ENCODE measurements around the gene RNF125.
A peak's percentile ranks its signal among the peaks of the same experiment; 100 is the strongest.
"Not testable (repeated sequence)": the region's sequence is repeated elsewhere in the genome, so short reads cannot be mapped to it uniquely, and the experiment has no call there.

Gene RNF125

DNA sequence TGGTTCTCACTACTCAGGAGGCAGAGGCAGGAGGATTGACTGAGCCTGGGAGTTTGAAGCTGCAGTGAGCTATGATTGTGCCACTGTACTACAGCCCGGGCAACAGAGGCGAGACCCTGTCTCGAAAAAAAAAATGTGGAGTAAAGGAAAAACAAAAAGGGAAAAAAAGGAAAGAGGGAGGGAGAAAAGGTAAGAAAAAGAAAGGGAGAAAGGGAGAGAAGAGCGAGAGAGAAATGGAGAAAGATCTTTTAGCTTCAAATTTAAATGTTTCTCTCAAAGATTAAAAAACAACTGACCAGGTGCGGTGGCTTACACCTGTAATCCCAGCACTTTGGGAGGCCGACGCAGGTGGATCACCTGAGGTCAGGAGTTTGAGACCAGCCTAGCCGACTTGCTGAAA, 65.2 kb downstream of the RNF125 start:
- FAIRE-seq (no peak), DNase-seq (ENCODE audit: insufficient read length, low spot score) (no peak)

GRCh38 chr18:32086881-32087280, 68.3 kb downstream of the RNF125 start:
- FAIRE-seq: no peak
- DNase-seq (ENCODE audit: insufficient read length, low spot score): no peak

DNA sequence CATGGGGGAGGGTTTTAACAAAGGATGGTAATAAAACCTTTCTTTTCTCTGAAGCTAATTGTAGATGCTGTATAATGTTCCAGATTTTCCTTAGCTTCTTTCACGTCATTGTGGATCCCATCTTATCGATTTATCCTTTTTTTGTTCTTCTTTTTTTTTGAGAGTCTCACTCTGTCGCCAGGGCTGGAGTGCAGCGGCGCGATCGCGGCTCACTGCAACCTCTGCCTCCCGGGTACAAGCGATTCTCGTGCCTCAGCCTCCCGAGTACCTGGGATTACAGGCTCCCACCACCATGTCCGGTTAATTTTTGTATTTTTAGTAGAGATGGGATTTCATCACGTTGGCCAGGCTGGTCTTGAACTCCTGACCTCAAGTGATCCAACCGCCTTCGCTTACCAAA, 72.2 kb downstream of the RNF125 start:
- not testable (repeated sequence) for DNase-seq (ENCODE audit: insufficient read length, low spot score); FAIRE-seq

GRCh38 chr18:32091325-32091723, 72.7 kb downstream of the RNF125 start:
- DNase-seq (ENCODE audit: insufficient read length, low spot score) (no peak), FAIRE-seq (no peak)

DNA sequence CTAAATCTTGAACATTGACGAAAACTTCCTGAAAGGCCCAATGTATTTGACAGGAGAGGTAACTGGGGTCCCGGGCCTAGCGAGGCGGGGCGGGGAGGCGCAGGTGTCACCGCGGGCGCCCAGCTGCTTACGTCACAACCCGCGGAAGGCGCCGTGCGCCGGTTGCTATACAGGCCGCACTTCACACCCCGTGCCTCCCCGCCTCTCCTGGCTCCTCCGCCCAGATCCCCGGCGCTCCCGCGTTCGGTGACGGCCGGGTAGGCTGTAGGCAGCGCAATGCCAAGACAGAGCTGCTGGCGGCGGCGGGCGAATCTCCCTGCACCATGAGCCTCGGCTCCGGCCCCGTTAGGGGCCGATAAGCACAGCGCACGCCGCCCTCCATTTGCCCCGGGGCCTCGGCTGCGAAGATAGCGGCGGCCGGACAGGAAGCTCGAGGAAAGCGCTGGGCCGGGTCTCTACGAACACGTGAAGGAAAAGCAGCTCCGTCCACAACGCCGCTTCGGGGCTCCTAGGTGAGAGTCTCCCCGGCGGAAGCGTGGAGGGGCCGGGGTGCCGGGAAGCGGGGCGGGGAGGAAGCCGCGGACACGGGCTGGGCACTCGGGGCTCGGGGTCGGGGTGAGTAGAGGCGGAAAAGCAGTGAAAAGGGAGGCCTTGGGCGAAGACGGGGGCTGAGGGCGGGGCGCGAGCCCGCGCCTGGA, 73.2 kb downstream of the RNF125 start, which contains the start of gene RNF138:
TSS of gene RNF138 (plus strand) at position 151 of the 698 bp plus-strand sequence. CDS start 903 bp downstream, outside the sequence.
- FAIRE-seq (no peak), DNase-seq (ENCODE audit: insufficient read length, low spot score) (peak; percentile 61)

DNA sequence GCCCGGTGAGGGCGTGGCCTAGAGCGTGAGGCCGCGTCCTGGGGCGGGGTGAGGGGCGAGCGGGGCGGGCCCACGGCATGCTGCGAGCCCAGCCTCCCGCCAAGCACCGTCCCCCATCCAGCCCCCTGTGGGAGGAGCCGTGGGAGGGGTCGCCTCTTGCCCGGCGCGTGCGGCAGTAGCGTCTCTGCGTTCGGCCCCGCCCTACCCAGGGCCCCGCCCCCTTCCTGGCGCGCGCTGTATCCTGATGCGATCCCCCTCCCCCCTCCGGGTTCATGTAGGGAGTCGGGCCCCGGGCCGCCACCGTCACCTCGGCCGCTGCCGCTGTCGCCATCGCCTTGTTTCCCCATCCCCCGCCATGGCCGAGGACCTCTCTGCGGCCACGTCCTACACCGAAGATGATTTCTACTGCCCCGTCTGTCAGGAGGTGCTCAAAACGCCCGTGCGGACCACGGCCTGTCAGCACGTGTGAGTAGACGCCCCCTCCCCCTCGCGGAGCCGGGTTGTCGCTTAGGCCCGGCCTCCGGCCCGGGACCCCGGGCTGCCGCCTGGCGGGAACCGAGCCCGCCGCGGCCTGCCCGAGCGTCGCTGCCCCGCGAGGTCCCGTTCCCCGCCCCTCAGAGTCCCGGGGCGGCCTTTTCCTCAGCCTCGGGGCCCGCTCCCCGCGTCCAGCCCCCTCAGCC, 73.9 kb downstream of the RNF125 start:
- FAIRE-seq (no peak), DNase-seq (ENCODE audit: insufficient read length, low spot score) (peak; percentile 71)

GRCh38 chr18:32093102-32093511, 74.5 kb downstream of the RNF125 start:
- peak; percentile 10 for DNase-seq (ENCODE audit: insufficient read length, low spot score)
- no peak for FAIRE-seq

GRCh38 chr18:32093523-32093922, 74.9 kb downstream of the RNF125 start:
- DNase-seq (ENCODE audit: insufficient read length, low spot score) (no peak), FAIRE-seq (no peak)

DNA sequence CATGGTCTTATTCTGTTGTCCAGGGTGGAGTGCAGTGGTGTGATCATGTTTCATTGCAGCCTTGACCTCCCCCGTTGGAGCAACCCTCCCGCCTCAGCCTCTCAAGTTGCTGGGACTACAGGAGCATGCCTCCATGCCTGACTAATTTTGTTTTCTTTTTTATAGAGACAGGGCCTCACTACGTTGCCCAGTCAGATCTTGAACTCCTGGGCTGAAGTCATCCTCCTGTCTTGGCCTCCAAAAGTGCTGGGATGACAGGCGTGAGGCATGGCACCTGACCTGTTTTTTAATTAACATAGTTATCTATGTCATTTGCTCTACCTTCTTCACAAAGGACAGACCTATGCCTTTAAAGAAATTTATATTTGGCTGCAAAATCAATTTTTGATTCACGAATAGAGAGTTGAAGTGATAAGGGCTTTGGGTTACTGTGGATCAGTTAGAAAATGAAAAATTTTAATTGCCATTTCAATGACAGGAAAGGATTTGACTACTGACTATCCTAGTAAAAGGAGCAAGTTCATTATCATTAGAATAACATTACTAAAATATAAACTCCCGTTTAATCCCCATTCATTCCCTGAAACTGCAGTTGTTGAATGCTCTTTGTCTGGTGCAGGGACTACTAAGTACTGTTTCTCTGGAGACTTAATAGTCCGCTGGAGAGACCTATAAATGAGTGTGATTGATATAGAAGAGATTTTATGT, 76.7 kb downstream of the RNF125 start:
- FAIRE-seq: no peak

DNA sequence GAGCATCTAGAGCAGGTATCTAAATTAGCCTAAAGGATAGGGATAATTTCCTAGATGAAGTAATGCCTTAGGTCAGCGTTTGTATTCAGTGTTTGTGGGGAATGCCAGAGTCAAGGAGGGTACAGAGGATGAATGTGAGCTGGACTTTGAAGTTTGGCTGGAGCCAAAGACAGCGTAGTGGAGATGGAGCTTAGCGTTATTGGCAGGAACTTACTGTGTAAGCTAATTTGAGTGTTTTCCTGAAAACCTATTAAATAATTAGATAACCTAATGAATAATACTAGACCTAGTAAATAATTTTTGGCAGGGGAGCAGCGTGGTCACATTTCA, 77.2 kb downstream of the RNF125 start:
- DNase-seq (ENCODE audit: insufficient read length, low spot score): no peak
- no peak for FAIRE-seq

More for the DNA sequence above, 76.7 kb downstream of the RNF125 start:
- no peak for DNase-seq (ENCODE audit: insufficient read length, low spot score)

DNA sequence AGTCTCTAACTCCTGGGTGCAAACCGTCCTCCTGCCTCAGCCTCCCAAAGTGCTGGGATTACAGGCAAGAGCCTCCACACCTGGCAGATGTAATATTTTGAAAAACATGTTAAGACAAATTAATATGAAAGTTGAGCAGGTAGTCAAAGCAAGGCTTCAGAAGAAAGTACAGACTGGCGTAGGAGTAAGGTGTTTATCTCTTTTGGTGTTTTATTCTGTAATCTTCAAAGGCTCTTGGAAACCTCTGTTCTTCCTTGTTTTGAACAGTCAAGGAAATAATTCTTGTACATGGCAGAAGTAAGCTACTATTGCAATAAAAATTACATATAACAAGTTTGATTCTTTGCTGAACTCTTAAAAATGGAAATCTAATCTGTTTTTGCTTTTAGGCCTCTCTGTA, 78.3 kb downstream of the RNF125 start:
- FAIRE-seq (no peak), DNase-seq (ENCODE audit: insufficient read length, low spot score) (no peak)

DNA sequence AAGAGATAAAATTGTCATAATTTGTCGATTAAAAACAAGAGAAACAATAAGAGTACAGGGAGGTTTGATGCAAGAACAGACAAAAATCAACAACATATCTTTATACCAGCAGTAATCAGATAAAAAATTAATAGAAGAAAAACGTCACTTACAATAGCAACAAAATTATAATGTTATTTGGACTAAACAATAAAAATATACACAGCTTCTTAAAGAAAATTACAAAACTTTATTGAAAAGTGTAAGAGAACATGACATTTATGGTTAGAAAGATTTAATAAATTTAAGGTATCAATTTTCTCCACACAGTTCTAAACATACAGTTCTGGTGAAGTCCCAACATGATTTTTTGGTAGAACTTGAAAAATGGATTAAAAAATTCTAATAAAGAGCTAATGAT, 85.9 kb downstream of the RNF125 start:
- FAIRE-seq (no peak), DNase-seq (ENCODE audit: insufficient read length, low spot score) (no peak)

DNA sequence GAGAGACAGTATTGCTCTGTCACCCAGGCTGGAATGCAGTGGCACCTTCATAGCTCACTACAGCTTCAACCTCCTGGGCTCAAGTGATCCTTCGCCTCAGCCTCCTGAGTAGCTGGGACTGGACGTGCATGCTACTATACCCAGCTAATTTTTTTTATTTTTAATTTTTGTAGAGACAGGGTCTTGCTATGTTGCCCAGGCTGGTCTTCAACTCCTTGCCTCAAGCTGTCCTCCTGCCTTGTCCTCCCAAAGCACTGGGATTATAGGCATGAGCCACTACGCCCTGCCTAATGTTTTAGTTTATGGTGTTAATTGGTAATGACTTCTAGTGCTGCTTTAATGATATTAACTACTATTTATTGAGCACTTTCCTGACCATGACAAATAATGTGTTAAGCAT, 91.4 kb downstream of the RNF125 start:
- FAIRE-seq (no peak), DNase-seq (ENCODE audit: insufficient read length, low spot score) (no peak)

DNA sequence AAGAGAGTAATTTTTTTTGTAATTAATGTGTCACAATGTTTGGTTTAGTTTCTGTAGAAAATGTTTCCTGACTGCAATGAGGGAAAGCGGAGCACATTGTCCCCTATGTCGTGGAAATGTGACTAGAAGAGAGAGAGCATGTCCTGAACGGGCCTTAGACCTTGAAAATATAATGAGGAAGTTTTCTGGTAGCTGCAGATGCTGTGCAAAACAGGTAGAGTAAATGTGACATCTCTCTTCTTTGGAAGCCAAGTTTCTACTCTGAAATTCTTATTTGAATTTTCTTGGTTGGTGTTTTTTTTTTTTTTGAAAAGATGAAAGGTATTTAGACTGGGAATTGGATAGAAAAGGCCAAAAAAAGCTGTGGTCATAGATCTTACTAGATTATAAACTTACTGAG, 93.1 kb downstream of the RNF125 start:
- DNase-seq (ENCODE audit: insufficient read length, low spot score) (no peak), FAIRE-seq (no peak)

DNA sequence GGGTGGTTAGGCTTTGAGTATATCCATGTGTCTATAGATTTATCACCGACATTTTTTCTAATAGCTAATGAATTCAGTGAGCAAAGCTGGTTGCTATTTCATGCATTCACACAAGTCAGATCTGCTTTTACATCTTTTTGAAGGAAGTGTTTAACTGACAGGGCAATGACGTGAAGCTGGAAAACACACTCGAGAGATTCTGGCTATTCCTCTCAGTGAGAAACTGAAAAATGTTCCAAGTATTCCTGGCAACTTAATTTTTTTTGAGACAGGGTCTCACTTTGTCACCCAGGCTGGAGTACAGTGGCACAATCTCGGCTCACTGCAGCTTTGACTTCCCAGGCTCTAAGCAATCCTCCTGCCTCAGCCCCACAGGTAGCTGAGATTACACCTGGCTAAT, 94.2 kb downstream of the RNF125 start:
- no peak for FAIRE-seq
- no peak for DNase-seq (ENCODE audit: insufficient read length, low spot score)

GRCh38 chr18:32114293-32114942, 95.8 kb downstream of the RNF125 start:
- FAIRE-seq (no peak), DNase-seq (ENCODE audit: insufficient read length, low spot score) (no peak)

- DNase-seq (ENCODE audit: insufficient read length, low spot score) (no peak), FAIRE-seq (no peak)
Observed at GRCh38 chr18:32122039-32122438, 103.4 kb downstream of the RNF125 start.

All from HTR-8/SVneo (cell line).